Stomach (tissue), 9 donors: ENCODE results near the gene MRPL24. TPM values are rescaled to one million over a fixed set of nuclear protein-coding genes. Genes with fewer than 3 reads are reported as not detected.
A peak's percentile ranks its signal among the peaks of the same experiment; 100 is the strongest.
"Not testable (repeated sequence)": the region's sequence is repeated elsewhere in the genome, so short reads cannot be mapped to it uniquely, and the experiment has no call there.

Source experiments
- DNase-seq, 2 donors: peaks; one replicate each; pipeline versions ENCODE4 v3.0.0 to v3.0.0-alpha.2; 2013 to 2019
- H3K27ac ChIP-seq, 5 donors: fragments of 200-600 bp in 4 of 5; sonication (generic) in 4 of 5; one replicate each; pipeline ENCODE4 v1.5.1; 2013 to 2019; ENCODE audit warnings: mild to moderate bottlenecking in 1 of 5, moderate library complexity in 1 of 5
- H3K27me3 ChIP-seq, 3 donors: fragments of 200-600 bp; sonication (generic); one replicate each; pipeline ENCODE4 v1.5.1; 2017 to 2019; ENCODE audit warnings: mixed run types in 1 of 3
- H3K36me3 ChIP-seq, 4 donors: fragments of 200-600 bp; sonication (generic); 1 replicate in 3 of 4; 2 replicates in 1 of 4; pipeline ENCODE4 v1.5.1; 2016 to 2019
- H3K4me1 ChIP-seq, 4 donors: fragments of 200-600 bp; sonication (generic); one replicate each; pipeline ENCODE4 v1.5.1; 2016 to 2019
- H3K4me3 ChIP-seq, 4 donors: fragments of 200-600 bp; sonication (generic) in 3 of 4; one replicate each; pipeline ENCODE4 v1.5.1; 2016 to 2019; ENCODE audit warnings: mild to moderate bottlenecking in 1 of 4
- H3K9me3 ChIP-seq, 4 donors: fragments of 200-600 bp; sonication (generic); one replicate each; pipeline ENCODE4 v1.5.1; 2016 to 2019
- EP300 ChIP-seq: sonication (generic); formaldehyde crosslinking; IDR thresholded peaks from one replicate; pipeline ENCODE4 v1.6.1; 2017; ENCODE audit warnings: antibody characterized with exemption
- POLR2A ChIP-seq, 4 donors: fragments of 450-650 bp; IDR thresholded peaks; one replicate each; pipeline ENCODE4 v1.6.1; 2016; ENCODE audit warnings: antibody characterized with exemption in 4 of 4, control low read depth in 2 of 4, mild to moderate bottlenecking in 1 of 4, moderate library complexity in 1 of 4
- POLR2AphosphoS5 ChIP-seq, 3 donors: sonication (generic); formaldehyde crosslinking; IDR thresholded peaks; one replicate each; pipeline ENCODE4 v1.6.1; 2016; ENCODE audit warnings: antibody characterized with exemption in 3 of 3
- WGBS, 5 donors: extraction: QIAGEN DNeasy Blood & Tissue Kit in 3 of 5; methylation state at CpG; one replicate each; pipeline versions ENCODE4 v1.1.5 to v1.1.7; 2013 to 2018; 5-methylcytosine and 5-hydroxymethylcytosine counted together
- intact Hi-C: fragments of 100-400 bp; cut with DNase I; formaldehyde crosslinking; loops from one replicate; pipeline ENCODE4 v1.15.1; 2023; ENCODE audit warnings: low total_unique reads
- polyA plus RNA-seq, 3 donors: library from polyadenylated mRNA; stranded (reverse); fragments of 200-250 nt; gene quantifications; one replicate each; pipeline ENCODE4 v1.2.3, GENCODE V29; 2013
- total RNA-seq, 5 donors: library from RNA; depleted of rRNA; stranded (reverse); fragments of >200 nt; gene quantifications; one replicate each; pipeline versions ENCODE4 v1.1.0 to v1.2.3, GENCODE V29; 2014 to 2016
- TF ChIP-seq, protein P1 (sequence below), 7 experiments: fragments of 450-650 bp in 4 of 7; fragments of 200-600 bp in 3 of 7; sonication (generic) in 3 of 7; IDR thresholded peaks; one replicate each; pipeline ENCODE4 v1.5.1; 2016 to 2019; ENCODE audit warnings: antibody characterized with exemption in 7 of 7, control low read depth in 2 of 7, mild to moderate bottlenecking in 1 of 7
- donor health status: healthy with polysubstance abuse.
- donor health status: Bipolar disorder and iron deficiency.
- donor health status: healthy.

The MRPL24 gene
- total and polyA plus RNA-seq, 8 donors = 15.6 to 113 (median 48.8) TPM

DNA sequence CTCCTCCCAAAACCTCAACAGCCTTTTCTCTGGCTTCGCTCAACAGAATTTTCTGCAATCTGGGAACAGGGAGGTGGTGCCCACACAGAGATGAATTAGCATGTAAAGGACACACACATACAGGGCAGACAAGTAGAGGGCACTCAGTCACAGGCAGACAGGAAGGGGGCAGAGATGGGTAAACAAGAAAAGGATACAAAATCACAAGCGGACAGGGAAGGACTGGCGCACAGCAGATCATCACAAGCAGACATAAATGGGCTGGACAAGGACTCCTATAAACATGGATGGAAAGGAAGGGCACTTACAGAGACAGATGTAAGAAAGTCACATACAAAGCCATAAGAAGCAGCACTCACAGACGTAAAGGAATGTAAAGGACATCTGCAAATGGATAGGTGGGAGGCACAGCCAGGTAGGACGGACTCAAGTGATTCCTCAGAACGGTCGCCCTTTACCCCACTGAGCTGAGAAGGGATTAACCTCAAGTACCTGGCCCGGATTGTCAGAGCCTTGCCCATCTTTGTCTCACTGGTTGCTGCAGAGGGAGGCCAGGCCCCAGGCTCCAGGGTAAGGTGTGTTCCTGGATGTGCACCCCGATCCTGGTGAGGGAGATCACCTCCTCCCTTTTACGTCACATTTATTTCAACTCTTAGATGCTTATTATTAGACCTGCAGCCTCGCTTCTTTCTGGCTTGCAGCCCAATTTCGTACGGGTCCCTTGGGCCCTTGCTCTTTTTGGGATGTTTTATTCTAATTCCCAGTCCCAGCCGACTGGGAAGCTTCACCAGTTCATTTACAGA is 25.6 kb upstream of the MRPL24 start:
- peak overlapping the region; percentile 83 to 97 (median 97) for H3K27ac ChIP-seq
- intact Hi-C loops = no loop called here

DNA sequence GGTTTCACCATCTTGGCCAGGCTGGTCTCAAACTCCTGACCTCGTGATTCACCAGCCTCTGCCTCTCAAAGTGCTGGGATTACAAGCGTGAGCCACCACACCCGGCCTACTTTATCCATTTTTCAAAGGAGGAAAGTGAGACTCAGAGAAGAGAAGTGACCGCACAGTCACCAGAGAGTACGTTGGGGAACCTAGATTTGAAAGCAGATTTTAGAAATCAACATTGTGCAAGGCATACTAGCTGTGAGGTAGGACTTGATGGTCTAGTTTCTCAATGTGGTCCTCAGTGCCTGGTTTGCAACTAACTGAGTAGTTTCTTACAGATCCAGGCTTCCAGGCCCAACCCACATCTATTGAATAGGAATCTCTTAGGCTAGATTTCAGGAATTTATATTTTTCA is 24.8 kb upstream of the MRPL24 start:
- H3K27me3 ChIP-seq = no peaks in the 10 kb centered on the region

More for the DNA sequence above, 25.6 kb upstream of the MRPL24 start:
- Histone ChIP-seq H3K27me3 (no peaks in the 10 kb centered on the region), H3K36me3 (peaks cover 5 to 12% (median 10%) of the 10 kb centered on the region in 4 donors), H3K9me3 (no peaks in the 10 kb centered on the region), H3K4me3 (peak overlapping the region; percentile 67 to 97 (median 90)), H3K4me1 (peaks cover 31 to 49% (median 48%) of the 10 kb centered on the region in 4 donors)
- no peak for TF ChIP-seq POLR2AphosphoS5 (IDR thresholded peaks at IDR 0.05)
- TF ChIP-seq POLR2A (IDR thresholded peaks at IDR 0.05) = no peak
- TF ChIP-seq EP300 = no peak
- TF ChIP-seq, protein P1, sequence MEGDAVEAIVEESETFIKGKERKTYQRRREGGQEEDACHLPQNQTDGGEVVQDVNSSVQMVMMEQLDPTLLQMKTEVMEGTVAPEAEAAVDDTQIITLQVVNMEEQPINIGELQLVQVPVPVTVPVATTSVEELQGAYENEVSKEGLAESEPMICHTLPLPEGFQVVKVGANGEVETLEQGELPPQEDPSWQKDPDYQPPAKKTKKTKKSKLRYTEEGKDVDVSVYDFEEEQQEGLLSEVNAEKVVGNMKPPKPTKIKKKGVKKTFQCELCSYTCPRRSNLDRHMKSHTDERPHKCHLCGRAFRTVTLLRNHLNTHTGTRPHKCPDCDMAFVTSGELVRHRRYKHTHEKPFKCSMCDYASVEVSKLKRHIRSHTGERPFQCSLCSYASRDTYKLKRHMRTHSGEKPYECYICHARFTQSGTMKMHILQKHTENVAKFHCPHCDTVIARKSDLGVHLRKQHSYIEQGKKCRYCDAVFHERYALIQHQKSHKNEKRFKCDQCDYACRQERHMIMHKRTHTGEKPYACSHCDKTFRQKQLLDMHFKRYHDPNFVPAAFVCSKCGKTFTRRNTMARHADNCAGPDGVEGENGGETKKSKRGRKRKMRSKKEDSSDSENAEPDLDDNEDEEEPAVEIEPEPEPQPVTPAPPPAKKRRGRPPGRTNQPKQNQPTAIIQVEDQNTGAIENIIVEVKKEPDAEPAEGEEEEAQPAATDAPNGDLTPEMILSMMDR (IDR thresholded peaks at IDR 0.05) = no peak
- WGBS, 5 donors = 5 to 9% (median 6%) methylated on average over 14 of the region's 14 CpGs
- no peak for DNase-seq

DNA sequence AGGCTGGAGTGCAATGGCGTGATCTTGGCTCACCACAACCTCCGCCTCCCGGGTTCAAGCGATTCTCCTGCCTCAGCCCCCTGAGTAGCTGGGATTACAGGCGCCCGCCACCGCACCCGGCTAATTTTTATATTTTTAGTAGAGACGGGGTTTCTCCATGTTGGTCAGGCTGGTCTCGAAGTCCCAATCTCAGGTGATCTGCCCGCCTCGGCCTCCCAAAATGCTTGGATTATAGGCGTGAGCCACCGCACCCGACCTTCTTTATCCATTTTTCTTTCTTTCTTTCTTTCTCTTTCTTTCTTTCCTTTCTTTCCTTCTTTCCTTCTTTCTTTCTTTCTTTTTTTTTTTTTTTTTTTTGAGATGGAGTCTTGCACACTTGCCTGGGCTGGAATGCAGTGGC is 24.2 kb upstream of the MRPL24 start:
- H3K36me3 ChIP-seq, H3K9me3 ChIP-seq, H3K4me3 ChIP-seq, intact Hi-C loops, H3K27me3 ChIP-seq, DNase-seq, H3K27ac ChIP-seq: not testable (repeated sequence)
- 91 to 97% (median 97%) methylated on average over 14 to 15 of the region's 15 CpGs for WGBS, 5 donors
- peaks cover 17 to 37% (median 35%) of the 10 kb centered on the region in 4 donors for H3K4me1 ChIP-seq

More for the DNA sequence above, 24.8 kb upstream of the MRPL24 start:
- no peak for DNase-seq
- Histone ChIP-seq H3K9me3 (no peaks in the 10 kb centered on the region), H3K36me3 (peaks cover 4 to 7% (median 5%) of the 10 kb centered on the region in 4 donors), H3K4me3 (peak overlapping the region in 2 of 4 donors; percentile 91 to 97), H3K27ac (no peak overlapping the region), H3K4me1 (peaks cover 23 to 43% (median 40%) of the 10 kb centered on the region in 4 donors)
- intact Hi-C loops = no loop called here
- TF ChIP-seq POLR2A (IDR thresholded peaks at IDR 0.05) (no peak), EP300 (no peak), POLR2AphosphoS5 (IDR thresholded peaks at IDR 0.05) (no peak)
- TF ChIP-seq, protein P1 (IDR thresholded peaks at IDR 0.05) = no peak
- 89 to 93% (median 91%) methylated on average over 5 of the region's 5 CpGs for WGBS, 5 donors

DNA sequence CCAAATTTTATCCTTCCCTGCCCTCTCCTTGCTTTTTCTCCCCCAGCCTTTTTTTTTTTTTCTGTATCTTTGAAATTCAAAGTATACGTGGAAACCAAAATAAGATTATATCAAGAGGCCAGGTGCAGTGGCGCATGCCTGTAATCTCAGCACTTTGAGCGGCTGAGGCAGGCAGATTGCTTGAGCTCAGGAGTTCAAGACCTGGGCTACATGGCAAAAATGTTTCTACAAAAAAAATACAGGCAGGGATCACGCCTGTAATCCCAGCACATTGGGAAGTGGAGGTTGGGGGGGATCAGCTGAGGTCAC is 19.9 kb upstream of the MRPL24 start:
- H3K27ac ChIP-seq = no peak overlapping the region
- H3K4me1 ChIP-seq = peaks cover 0 to 2% (median 2%) of the 10 kb centered on the region in 4 donors
- no peak overlapping the region for H3K4me3 ChIP-seq
- 58 to 68% (median 63%) methylated on average over 4 of the region's 4 CpGs for WGBS, 5 donors
- H3K36me3 ChIP-seq = no peaks in the 10 kb centered on the region
- no peaks in the 10 kb centered on the region for H3K9me3 ChIP-seq
- TF ChIP-seq POLR2A (IDR thresholded peaks at IDR 0.05) (no peak), EP300 (no peak)
- TF ChIP-seq, protein P1 (IDR thresholded peaks at IDR 0.05) = no peak
- no peaks in the 10 kb centered on the region for H3K27me3 ChIP-seq
- no peak for DNase-seq
- intact Hi-C loops = no loop called here
